K562 (cell line): ENCODE results near the gene FAM24A. TPM values are rescaled to one million over a fixed set of nuclear protein-coding genes. Genes with fewer than 3 reads are reported as not detected.
A peak's percentile ranks its signal among the peaks of the same experiment; 100 is the strongest.

Source experiments
- COPS2 ChIP-seq: fragments of 450-650 bp; conservative IDR thresholded peaks from 2 replicates; pipeline ENCODE4 v1.6.1; 2016; ENCODE audit warnings: mild to moderate bottlenecking, moderate library complexity
- E4F1 ChIP-seq: fragments of 250-450 bp; sonication (Bioruptor Pico); IDR thresholded peaks from 2 replicates; pipeline ENCODE4 v1.5.0; 2021; ENCODE audit warnings: mild to moderate bottlenecking, borderline replicate concordance
- MAZ ChIP-seq, 2 experiments: fragments of 450-650 bp in 1 of 2; sonication (generic) in 1 of 2; formaldehyde crosslinking; IDR thresholded peaks in 1 of 2; conservative IDR thresholded peaks in 1 of 2; 2 replicates each; pipeline versions ENCODE4 v1.4.0 to v1.5.0; 2020; ENCODE audit warnings: mild to moderate bottlenecking in 1 of 2, missing genetic modification reagents in 1 of 2
- MBD1 ChIP-seq: fragments of 250-450 bp; sonication (Bioruptor Pico); IDR thresholded peaks from 2 replicates; pipeline ENCODE4 v1.8.0; 2022; ENCODE audit warnings: inconsistent platforms
- MGA ChIP-seq: fragments of 450-650 bp; IDR thresholded peaks from 2 replicates; pipeline ENCODE4 v1.6.1; 2016; ENCODE audit warnings: mild to moderate bottlenecking, moderate library complexity
- NCOA2 ChIP-seq, 2 experiments: fragments of 450-650 bp; IDR thresholded peaks; 2 replicates each; pipeline ENCODE4 v1.6.1; 2018; ENCODE audit warnings: mild to moderate bottlenecking in 2 of 2, moderate library complexity in 1 of 2; ENCODE audit not compliant: partially characterized antibody in 2 of 2
- NCOR1 ChIP-seq: fragments of 450-650 bp; IDR thresholded peaks from 2 replicates; pipeline ENCODE4 v1.6.1; 2016; ENCODE audit warnings: mild to moderate bottlenecking, moderate library complexity
- PHB2 ChIP-seq: fragments of 450-650 bp; IDR thresholded peaks from 2 replicates; pipeline ENCODE4 v1.6.1; 2017; ENCODE audit warnings: low read depth
- RAD51 ChIP-seq: fragments of 450-650 bp; IDR thresholded peaks from 2 replicates; pipeline ENCODE4 v1.7.1; 2016; ENCODE audit warnings: low read depth, mild to moderate bottlenecking, borderline replicate concordance
- RHOXF2B ChIP-seq: fragments of 250-450 bp; sonication (Bioruptor Pico); conservative IDR thresholded peaks from 2 replicates; pipeline ENCODE4 v1.5.1; 2021
- SLC30A9 ChIP-seq: fragments of 250-450 bp; sonication (Bioruptor Pico); IDR thresholded peaks from 2 replicates; pipeline ENCODE4 v1.8.0; 2022; ENCODE audit warnings: mild to moderate bottlenecking, moderate library complexity
- ZBED1 ChIP-seq: IDR thresholded peaks from 2 replicates; pipeline ENCODE4 v1.6.1; 2014
- polyA plus RNA-seq, 8 experiments: library from polyadenylated mRNA; depleted of rRNA in 4 of 8; stranded (reverse) in 5 of 8; unstranded in 3 of 8; fragments of >200 nt; fragmentation: Nextera tagmentation in 2 of 8; fragmentation: Illumina TruSeq in 1 of 8; extraction: Ambion mirVana in 2 of 8; extraction: Trizol in 1 of 8; gene quantifications; 2 replicates each; pipeline versions ENCODE4 v1.2.1 to v1.2.3, GENCODE V29; 2011 to 2014; ENCODE audit warnings: inconsistent platforms in 1 of 8, missing spikeins in 1 of 8
- total RNA-seq, 7 experiments: library from RNA; depleted of rRNA in 6 of 7; stranded (reverse); fragments of >200 nt in 6 of 7; fragmentation: Illumina TruSeq in 2 of 7; extraction: Trizol in 2 of 7; gene quantifications; 2 replicates each; pipeline versions ENCODE4 v1.2.1 to v1.2.3, GENCODE V29; 2011 to 2021; ENCODE audit warnings: low replicate concordance in 1 of 7

The FAM24A gene
- total and polyA plus RNA-seq, 9 of the 15 experiments (the other 6 are each of a cell fraction or from before 2014, with no cell fraction given): not detected

GRCh38 chr10:122953902-122954730 is 43.7 kb downstream of the FAM24A start, which contains the start of gene C10orf88 (continued):
- TF ChIP-seq MGA (peak; percentile 100), COPS2 (no peak), NCOR1 (no peak), ZBED1 (no peak), MBD1 (CRISPR knock-in tag) (peak; percentile 11; the same call in 1 of the 2 replicates), E4F1 (CRISPR knock-in tag) (no peak), PHB2 (no peak), MAZ (CRISPR knock-in tag; conservative IDR thresholded peaks at IDR 0.05 in 1 of 2, IDR thresholded peaks at IDR 0.05 in 1 of 2) (peak; percentile 72 to 88), NCOA2 (IDR thresholded peaks at IDR 0.05; ENCODE audit: partially characterized antibody in 2 of 2) (no peak), SLC30A9 (CRISPR knock-in tag) (no peak), RAD51 (no peak), RHOXF2B (CRISPR knock-in tag) (no peak)
